Measurements from ENCODE around the gene RAE1. TPM values are rescaled to one million over a fixed set of nuclear protein-coding genes. Genes with fewer than 3 reads are reported as not detected.

The RAE1 gene
- total and polyA plus RNA-seq, 2 of the 8 experiments (the other 6 are each of a cell fraction or from before 2014, with no cell fraction given): 35.9 to 44.9 TPM

GRCh38 chr20:57400821-57401564, 49.9 kb downstream of the RAE1 start:
- Histone ChIP-seq H3K23ac (ENCODE audit: insufficient read length) (no peak overlapping the region), H4K20me1 (replicated peaks in 1 of 2; ENCODE audit: control insufficient read depth in 1 of 2, insufficient read depth in 2 of 2, low read length in 2 of 2) (peaks cover 16 to 42% of the 10 kb centered on the region in 2 experiments), H3K4me1 (replicated peaks in 1 of 4; ENCODE audit: control insufficient read depth in 3 of 4, insufficient read depth in 4 of 4, low read length in 3 of 4) (0 out of 7 replicates have a peak, but pooled peaks cover 0 to 1% (median 0%) of the 10 kb centered on the region in 4 experiments), H4K8ac (ENCODE audit: extremely low read depth, insufficient read depth, low read length) (0 out of 2 replicates have a peak overlapping the region, but pooled peaks have one; percentile 9), H3K27me3 (replicated peaks in 1 of 4; ENCODE audit: control insufficient read depth in 3 of 4, extremely low read depth in 1 of 4, insufficient read depth in 3 of 4, low read length in 3 of 4) (no peaks in the 10 kb centered on the region), H2BK5ac (ENCODE audit: low read depth, low read length) (no peak overlapping the region), H3K27ac (ENCODE audit: low read depth, low read length) (no peak overlapping the region), H4K5ac (ENCODE audit: insufficient read length, low read depth, low read length) (no peak overlapping the region), H3K14ac (ENCODE audit: insufficient read length) (no peak overlapping the region), H2BK20ac (ENCODE audit: low read length) (no peak overlapping the region), H2BK120ac (replicated peaks; ENCODE audit: low read depth, low read length) (no peak overlapping the region), H3K56ac (replicated peaks; ENCODE audit: insufficient read length, low read depth, low read length) (no peak overlapping the region), H3K79me2 (ENCODE audit: control insufficient read depth in 1 of 2, insufficient read depth in 2 of 2, low read length in 2 of 2) (peaks cover 5 to 63% of the 10 kb centered on the region in 2 experiments; a peak in 3 of 4 replicates), H3K79me1 (ENCODE audit: low read depth, low read length) (peaks cover 23% of the 10 kb centered on the region), H2AFZ (ENCODE audit: low read length) (no peak overlapping the region), H4K91ac (replicated peaks; ENCODE audit: insufficient read length, low read length) (no peak overlapping the region), H3K4me2 (ENCODE audit: insufficient read depth in 1 of 2, low read depth in 2 of 2, low read length in 2 of 2) (no peak overlapping the region), H3K36me3 (ENCODE audit: control insufficient read depth in 2 of 4, insufficient read depth in 4 of 4, low read length in 3 of 4) (peaks cover 9 to 50% (median 33%) of the 10 kb centered on the region in 4 experiments; a peak in 7 of 8 replicates), H3K23me2 (ENCODE audit: low read depth, low read length) (no peaks in the 10 kb centered on the region), H3K9ac (replicated peaks in 1 of 4; ENCODE audit: extremely low read depth in 1 of 4, low read depth in 3 of 4, low read length in 3 of 4) (no peak overlapping the region), H2BK15ac (ENCODE audit: low read length) (no peak overlapping the region), H2BK12ac (ENCODE audit: low read depth, low read length) (no peak overlapping the region), H2AK5ac (ENCODE audit: low read depth, low read length) (no peak overlapping the region), H3K4me3 (ENCODE audit: extremely low read depth in 1 of 4, insufficient read depth in 2 of 4, low read depth in 3 of 4, low read length in 4 of 4) (no peak overlapping the region), H3K9me3 (ENCODE audit: insufficient read depth in 2 of 2, low read depth in 1 of 2, low read length in 1 of 2) (no peaks in the 10 kb centered on the region), H3K18ac (ENCODE audit: extremely low read depth, low read length) (no peak overlapping the region), H3K4ac (replicated peaks; ENCODE audit: insufficient read length, low read depth, low read length) (no peak overlapping the region)
- WGBS, 2 experiments (ENCODE audit: extremely low coverage in 1 of 2, insufficient coverage in 1 of 2, insufficient read length in 1 of 2, insufficient replicate concordance in 2 of 2, low coverage in 1 of 2, low lambda C conversion rate in 2 of 2, missing lambda C conversion rate in 1 of 2): 86% methylated on average over 18 of the region's 21 CpGs; no CpG with 5 or more reads in 1 of the 2 experiments
- FAIRE-seq (no peak), DNase-seq (ENCODE audit: low read depth in 1 of 2, low spot score in 2 of 2) (no peak)
- CTCF ChIA-PET (ENCODE audit: partially characterized antibody): interaction anchor here (0.7 to 2.2 kb wide), 13 partner anchors 11 to 823 kb away, joined by 3 to 9 read pairs (median 4); no protein-coding TSS in a partner anchor
- POLR2A ChIA-PET (ENCODE audit: partially characterized antibody): interaction anchor here (0.7 to 1.4 kb wide), 4 partner anchors 8 to 42 kb away, joined by 3 to 4 read pairs (median 4); no protein-coding TSS in a partner anchor
- TF ChIP-seq SIX5 (IDR thresholded peaks at IDR 0.05; ENCODE audit: low read depth, low read length): no peak
- TF ChIP-seq ATF2 (IDR thresholded peaks at IDR 0.05; ENCODE audit: low read length): no peak
- TF ChIP-seq BRCA1 (IDR thresholded peaks at IDR 0.05; ENCODE audit: low read depth, low read length): no peak
- TF ChIP-seq ZNF274 (IDR thresholded peaks at IDR 0.05; ENCODE audit: borderline replicate concordance, extremely low read depth, low read length): no peak
- TF ChIP-seq TAF1 (IDR thresholded peaks at IDR 0.05; ENCODE audit: low read depth, low read length): no peak
- TF ChIP-seq TEAD4 (IDR thresholded peaks at IDR 0.05; ENCODE audit: low read depth, low read length): no peak
- TF ChIP-seq CHD1 (IDR thresholded peaks at IDR 0.05; ENCODE audit: low read depth, low read length): no peak
- TF ChIP-seq RBBP5 (IDR thresholded peaks at IDR 0.05; ENCODE audit: borderline replicate concordance, low read depth, low read length): no peak
- TF ChIP-seq POU5F1 (IDR thresholded peaks at IDR 0.05; ENCODE audit: low read depth, low read length): no peak

Data from H1 (cell line).